ENCODE measurements around the gene PARK7.
A peak's percentile ranks its signal among the peaks of the same experiment; 100 is the strongest.

Gene PARK7

DNA sequence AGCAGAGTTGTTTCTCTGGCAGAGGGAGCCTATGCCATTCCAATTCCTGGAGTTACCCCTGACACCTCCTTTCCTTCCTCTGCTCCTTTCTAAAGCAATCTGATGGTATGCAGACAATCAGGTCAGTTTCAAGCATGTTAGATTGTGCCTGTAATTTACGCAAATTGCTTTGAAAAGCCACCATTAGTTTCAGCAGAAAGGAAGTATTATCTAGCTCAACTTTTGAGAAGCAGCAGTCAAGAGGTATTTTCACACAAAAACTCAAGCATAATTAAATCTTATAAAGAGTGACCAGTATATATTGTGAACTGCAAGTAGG is 62.4 kb downstream of the PARK7 start:
- Histone ChIP-seq H3K14ac (ENCODE audit: low read length) (no peak overlapping the region), H3K9me3 (replicated peaks in 1 of 2; ENCODE audit: control insufficient read depth in 2 of 2, insufficient read depth in 1 of 2, low read depth in 1 of 2, low read length in 2 of 2) (no peaks in the 10 kb centered on the region), H2AK5ac (ENCODE audit: low read depth, low read length) (no peak overlapping the region), H2AFZ (ENCODE audit: low read length) (no peak overlapping the region), H3K79me1 (ENCODE audit: low read depth, low read length) (no peaks in the 10 kb centered on the region), H4K91ac (ENCODE audit: low read depth, low read length, poor library complexity) (no peak overlapping the region), H3K9ac (ENCODE audit: low read depth, low read length, poor library complexity) (no peak overlapping the region), H2BK120ac (ENCODE audit: low read depth, low read length) (no peak overlapping the region), H3K18ac (ENCODE audit: low read length) (no peak overlapping the region), H3K27ac (replicated peaks; ENCODE audit: low read length) (no peak overlapping the region), H3K4me3 (ENCODE audit: low read length in 2 of 2) (no peak overlapping the region), H2BK5ac (ENCODE audit: low read length) (no peak overlapping the region), H2BK12ac (ENCODE audit: low read length) (no peak overlapping the region), H3K36me3 (replicated peaks in 1 of 2; ENCODE audit: control insufficient read depth in 2 of 2, insufficient read depth in 2 of 2, low read length in 2 of 2) (no peaks in the 10 kb centered on the region), H3K4me2 (ENCODE audit: insufficient read depth, low read length, poor library complexity, severe bottlenecking) (no peak overlapping the region), H4K8ac (ENCODE audit: low read depth, low read length) (no peak overlapping the region), H3K27me3 (ENCODE audit: control insufficient read depth in 3 of 3, insufficient read depth in 3 of 3, low read depth in 1 of 3, low read length in 3 of 3) (peaks cover 0 to 3% (median 0%) of the 10 kb centered on the region in 3 experiments), H3K23ac (ENCODE audit: low read depth, low read length, poor library complexity) (no peak overlapping the region), H3K4ac (ENCODE audit: low read length) (no peak overlapping the region), H2BK15ac (ENCODE audit: low read length) (no peak overlapping the region), H3K4me1 (ENCODE audit: control insufficient read depth in 2 of 2, insufficient read depth in 1 of 2, low read depth in 1 of 2, low read length in 2 of 2) (peaks cover 22 to 31% of the 10 kb centered on the region in 2 donors)
- no CpG with 5 or more reads among the region's 1 CpG for whole genome bisulfite sequencing, 2 donors (ENCODE audit: extremely low coverage in 2 of 2, insufficient read length in 2 of 2, insufficient replicate concordance in 1 of 2)
- no peak for DNase-seq (ENCODE audit: low spot score)

DNA sequence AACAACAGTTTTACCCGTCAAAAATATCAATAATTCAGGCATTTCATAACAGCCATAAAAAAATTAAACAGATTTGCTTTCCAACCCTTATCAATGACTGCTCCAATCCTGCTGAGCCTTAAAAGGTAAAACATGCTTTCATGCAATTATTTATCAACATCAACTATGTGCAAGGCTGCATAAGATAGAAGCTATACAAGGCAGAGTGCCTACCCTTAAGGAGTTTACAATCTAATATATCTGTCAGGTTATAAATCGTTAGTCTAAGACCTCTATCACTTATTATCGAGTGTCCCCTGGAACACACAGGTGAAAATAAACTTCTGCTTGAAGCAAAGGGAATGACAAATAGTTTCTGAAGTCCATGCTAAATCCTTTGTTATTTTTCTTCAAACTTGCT is 62.8 kb downstream of the PARK7 start:
- H3K23ac ChIP-seq (ENCODE audit: low read depth, low read length, poor library complexity) = no peak overlapping the region

DNA sequence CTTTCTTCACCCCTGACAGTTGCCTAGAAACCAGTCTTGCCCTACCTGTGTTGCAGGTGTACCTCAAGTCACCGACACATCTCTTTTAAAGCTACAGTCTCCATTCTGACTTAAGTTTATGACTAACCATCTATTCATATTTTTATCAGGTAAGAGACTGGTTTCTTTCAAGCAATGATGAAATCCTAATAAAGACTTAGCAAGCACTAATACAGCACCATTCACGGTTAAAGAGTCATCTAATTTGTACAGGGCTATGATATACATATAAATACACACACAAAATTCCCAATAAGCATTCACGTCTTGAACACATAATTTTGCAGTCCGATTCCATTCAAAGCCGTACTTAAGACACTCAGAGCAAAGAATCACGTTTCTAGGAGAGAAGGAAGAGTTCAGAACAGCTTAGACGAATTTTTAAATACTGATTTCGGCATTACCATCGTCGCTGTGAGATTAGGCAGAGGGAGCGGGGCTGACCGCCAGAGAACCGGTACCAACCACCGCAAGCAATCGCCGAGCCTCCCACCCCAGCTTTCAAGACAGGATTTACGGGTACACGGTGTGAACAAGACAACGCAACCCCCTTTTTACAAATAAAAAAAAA is 63.7 kb downstream of the PARK7 start:
- H3K23ac ChIP-seq (ENCODE audit: low read depth, low read length, poor library complexity) = peak overlapping the region; percentile 22
- no peak overlapping the region for H2BK120ac ChIP-seq (ENCODE audit: low read depth, low read length)
- no peak overlapping the region for H3K27ac ChIP-seq (replicated peaks; ENCODE audit: low read length)
- H3K27me3 ChIP-seq (ENCODE audit: control insufficient read depth in 3 of 3, insufficient read depth in 3 of 3, low read depth in 1 of 3, low read length in 3 of 3) = peaks cover 0 to 3% (median 0%) of the 10 kb centered on the region in 3 experiments
- DNase-seq (ENCODE audit: low spot score) = no peak
- no peak overlapping the region for H4K91ac ChIP-seq (ENCODE audit: low read depth, low read length, poor library complexity)
- peaks cover 19 to 22% of the 10 kb centered on the region in 2 donors for H3K4me1 ChIP-seq (ENCODE audit: control insufficient read depth in 2 of 2, insufficient read depth in 1 of 2, low read depth in 1 of 2, low read length in 2 of 2)
- H2BK12ac ChIP-seq (ENCODE audit: low read length) = no peak overlapping the region
- no peak overlapping the region for H4K8ac ChIP-seq (ENCODE audit: low read depth, low read length)
- H3K79me1 ChIP-seq (ENCODE audit: low read depth, low read length) = no peaks in the 10 kb centered on the region
- H3K18ac ChIP-seq (ENCODE audit: low read length) = peak overlapping the region; percentile 94
- H2AK5ac ChIP-seq (ENCODE audit: low read depth, low read length) = no peak overlapping the region
- no peaks in the 10 kb centered on the region for H3K9me3 ChIP-seq (replicated peaks in 1 of 2; ENCODE audit: control insufficient read depth in 2 of 2, insufficient read depth in 1 of 2, low read depth in 1 of 2, low read length in 2 of 2)
- H3K4me3 ChIP-seq (ENCODE audit: low read length in 2 of 2) = peak overlapping the region; percentile 61 to 99
- H2AFZ ChIP-seq (ENCODE audit: low read length) = peak overlapping the region; percentile 98
- H3K14ac ChIP-seq (ENCODE audit: low read length) = peak overlapping the region; percentile 85
- H3K4ac ChIP-seq (ENCODE audit: low read length) = no peak overlapping the region
- no peak overlapping the region for H2BK15ac ChIP-seq (ENCODE audit: low read length)
- H3K9ac ChIP-seq (ENCODE audit: low read depth, low read length, poor library complexity) = no peak overlapping the region
- WGBS, 2 donors (ENCODE audit: extremely low coverage in 2 of 2, insufficient read length in 2 of 2, insufficient replicate concordance in 1 of 2) = no CpG with 5 or more reads among the region's 19 CpGs
- peak overlapping the region; percentile 69 for H3K4me2 ChIP-seq (ENCODE audit: insufficient read depth, low read length, poor library complexity, severe bottlenecking)
- no peaks in the 10 kb centered on the region for H3K36me3 ChIP-seq (replicated peaks in 1 of 2; ENCODE audit: control insufficient read depth in 2 of 2, insufficient read depth in 2 of 2, low read length in 2 of 2)
- no peak overlapping the region for H2BK5ac ChIP-seq (ENCODE audit: low read length)

More for the DNA sequence above, 62.8 kb downstream of the PARK7 start:
- H3K79me1 ChIP-seq (ENCODE audit: low read depth, low read length) = no peaks in the 10 kb centered on the region
- no peaks in the 10 kb centered on the region for H3K36me3 ChIP-seq (replicated peaks in 1 of 2; ENCODE audit: control insufficient read depth in 2 of 2, insufficient read depth in 2 of 2, low read length in 2 of 2)
- no peak overlapping the region for H2AK5ac ChIP-seq (ENCODE audit: low read depth, low read length)
- no peak overlapping the region for H4K91ac ChIP-seq (ENCODE audit: low read depth, low read length, poor library complexity)
- no peak overlapping the region for H3K9ac ChIP-seq (ENCODE audit: low read depth, low read length, poor library complexity)
- no peak overlapping the region for H2BK15ac ChIP-seq (ENCODE audit: low read length)
- no peak overlapping the region for H3K4ac ChIP-seq (ENCODE audit: low read length)
- H3K4me3 ChIP-seq (ENCODE audit: low read length in 2 of 2) = peak overlapping the region in 1 of 2 donors; percentile 19
- no peak overlapping the region for H2BK120ac ChIP-seq (ENCODE audit: low read depth, low read length)
- H2AFZ ChIP-seq (ENCODE audit: low read length) = no peak overlapping the region
- H3K27ac ChIP-seq (replicated peaks; ENCODE audit: low read length) = no peak overlapping the region
- no peak overlapping the region for H3K14ac ChIP-seq (ENCODE audit: low read length)
- peaks cover 22 to 27% of the 10 kb centered on the region in 2 donors for H3K4me1 ChIP-seq (ENCODE audit: control insufficient read depth in 2 of 2, insufficient read depth in 1 of 2, low read depth in 1 of 2, low read length in 2 of 2)
- H2BK12ac ChIP-seq (ENCODE audit: low read length) = no peak overlapping the region
- H4K8ac ChIP-seq (ENCODE audit: low read depth, low read length) = no peak overlapping the region
- no peak for DNase-seq (ENCODE audit: low spot score)
- peaks cover 0 to 3% (median 0%) of the 10 kb centered on the region in 3 experiments for H3K27me3 ChIP-seq (ENCODE audit: control insufficient read depth in 3 of 3, insufficient read depth in 3 of 3, low read depth in 1 of 3, low read length in 3 of 3)
- no peak overlapping the region for H3K18ac ChIP-seq (ENCODE audit: low read length)
- H2BK5ac ChIP-seq (ENCODE audit: low read length) = no peak overlapping the region
- H3K9me3 ChIP-seq (replicated peaks in 1 of 2; ENCODE audit: control insufficient read depth in 2 of 2, insufficient read depth in 1 of 2, low read depth in 1 of 2, low read length in 2 of 2) = no peaks in the 10 kb centered on the region
- H3K4me2 ChIP-seq (ENCODE audit: insufficient read depth, low read length, poor library complexity, severe bottlenecking) = no peak overlapping the region
- no CpG with 5 or more reads among the region's 3 CpGs for WGBS, 2 donors (ENCODE audit: extremely low coverage in 2 of 2, insufficient read length in 2 of 2, insufficient replicate concordance in 1 of 2)

DNA sequence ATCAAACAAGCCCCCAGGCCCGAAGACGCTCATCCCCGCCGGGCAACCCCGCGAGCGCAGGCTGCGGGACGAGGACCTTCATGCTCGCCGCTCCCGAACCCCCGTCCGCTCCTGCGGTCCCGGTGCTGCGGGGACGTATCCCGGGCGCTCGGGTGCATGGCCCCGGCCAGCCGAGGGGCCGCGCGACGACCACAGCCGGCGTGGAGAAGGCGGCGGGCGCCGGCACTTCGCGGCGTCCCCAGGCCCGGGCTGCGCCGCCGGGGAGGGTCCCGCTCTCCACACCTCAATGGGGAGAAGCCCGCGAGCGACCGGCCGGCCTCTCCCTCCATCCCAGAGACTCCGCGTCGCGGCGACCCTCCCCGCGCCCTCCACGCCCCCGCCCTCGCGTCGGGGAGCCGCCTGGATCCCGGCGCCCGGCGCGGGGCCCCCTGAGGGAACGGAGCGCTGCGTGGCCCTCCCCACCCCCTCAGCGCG is 64.2 kb downstream of the PARK7 start:
- WGBS, 2 donors (ENCODE audit: extremely low coverage in 2 of 2, insufficient read length in 2 of 2, insufficient replicate concordance in 1 of 2) = no CpG with 5 or more reads among the region's 69 CpGs
- peak overlapping the region; percentile 94 for H3K18ac ChIP-seq (ENCODE audit: low read length)
- no peak overlapping the region for H2BK5ac ChIP-seq (ENCODE audit: low read length)
- H2AK5ac ChIP-seq (ENCODE audit: low read depth, low read length) = no peak overlapping the region
- peak overlapping the region; percentile 85 for H3K14ac ChIP-seq (ENCODE audit: low read length)
- H3K4ac ChIP-seq (ENCODE audit: low read length) = no peak overlapping the region
- peaks cover 19 to 22% of the 10 kb centered on the region in 2 donors for H3K4me1 ChIP-seq (ENCODE audit: control insufficient read depth in 2 of 2, insufficient read depth in 1 of 2, low read depth in 1 of 2, low read length in 2 of 2)
- H2BK12ac ChIP-seq (ENCODE audit: low read length) = no peak overlapping the region
- H3K23ac ChIP-seq (ENCODE audit: low read depth, low read length, poor library complexity) = peak overlapping the region; percentile 22
- H2BK15ac ChIP-seq (ENCODE audit: low read length) = no peak overlapping the region
- no peaks in the 10 kb centered on the region for H3K79me1 ChIP-seq (ENCODE audit: low read depth, low read length)
- H4K91ac ChIP-seq (ENCODE audit: low read depth, low read length, poor library complexity) = no peak overlapping the region
- peak overlapping the region; percentile 61 to 99 for H3K4me3 ChIP-seq (ENCODE audit: low read length in 2 of 2)
- no peak overlapping the region for H3K27ac ChIP-seq (replicated peaks; ENCODE audit: low read length)
- no peaks in the 10 kb centered on the region for H3K36me3 ChIP-seq (replicated peaks in 1 of 2; ENCODE audit: control insufficient read depth in 2 of 2, insufficient read depth in 2 of 2, low read length in 2 of 2)
- H3K4me2 ChIP-seq (ENCODE audit: insufficient read depth, low read length, poor library complexity, severe bottlenecking) = peak overlapping the region; percentile 69
- H2BK120ac ChIP-seq (ENCODE audit: low read depth, low read length) = no peak overlapping the region
- H3K9me3 ChIP-seq (replicated peaks in 1 of 2; ENCODE audit: control insufficient read depth in 2 of 2, insufficient read depth in 1 of 2, low read depth in 1 of 2, low read length in 2 of 2) = no peaks in the 10 kb centered on the region
- peak overlapping the region; percentile 89 for H3K9ac ChIP-seq (ENCODE audit: low read depth, low read length, poor library complexity)
- no peak for DNase-seq (ENCODE audit: low spot score)
- H4K8ac ChIP-seq (ENCODE audit: low read depth, low read length) = no peak overlapping the region
- peaks cover 0 to 3% (median 0%) of the 10 kb centered on the region in 3 experiments for H3K27me3 ChIP-seq (ENCODE audit: control insufficient read depth in 3 of 3, insufficient read depth in 3 of 3, low read depth in 1 of 3, low read length in 3 of 3)
- H2AFZ ChIP-seq (ENCODE audit: low read length) = peak overlapping the region; percentile 98
